GM23248 (cell line): Measurements from ENCODE around the gene DHRS7B. TPM values are rescaled to one million over a fixed set of nuclear protein-coding genes. Genes with fewer than 3 reads are reported as not detected.
"Not testable (repeated sequence)": the region's sequence is repeated elsewhere in the genome, so short reads cannot be mapped to it uniquely, and the experiment has no call there.

Experiments used
- DNase-seq: peaks from one replicate; pipeline ENCODE4 v3.0.0-alpha.2; 2015
- H2AFZ ChIP-seq: fragments of 200-600 bp; sonication (generic); 2 replicates; pipeline ENCODE4 v1.6.1; 2016; ENCODE audit warnings: antibody characterized with exemption
- H3F3A ChIP-seq: fragments of 200-600 bp; sonication (generic); 2 replicates; pipeline ENCODE4 v1.6.1; 2016; ENCODE audit warnings: mild to moderate bottlenecking, antibody characterized with exemption, mixed run types; ENCODE audit not compliant: insufficient read depth
- H3K27ac ChIP-seq: fragments of 200-600 bp; sonication (generic); 2 replicates; pipeline ENCODE4 v1.5.1; 2016; ENCODE audit warnings: mild to moderate bottlenecking
- H3K27me3 ChIP-seq: fragments of 200-600 bp; sonication (generic); replicated peaks from 2 replicates; pipeline ENCODE4 v1.6.1; 2016; ENCODE audit warnings: mild to moderate bottlenecking; ENCODE audit not compliant: insufficient read depth
- H3K36me3 ChIP-seq: fragments of 200-600 bp; sonication (generic); 2 replicates; pipeline ENCODE4 v1.6.1; 2016; ENCODE audit warnings: low read depth, mild to moderate bottlenecking
- H3K4me1 ChIP-seq: fragments of 200-600 bp; sonication (generic); 2 replicates; pipeline ENCODE4 v1.6.1; 2016; ENCODE audit warnings: mild to moderate bottlenecking; ENCODE audit not compliant: insufficient read depth
- H3K4me2 ChIP-seq: fragments of 200-600 bp; sonication (generic); one replicate; pipeline ENCODE4 v1.6.1; 2016; ENCODE audit warnings: mild to moderate bottlenecking; ENCODE audit not compliant: unreplicated experiment
- H3K4me3 ChIP-seq: fragments of 200-600 bp; sonication (generic); 2 replicates; pipeline ENCODE4 v1.5.1; 2016; ENCODE audit warnings: mild to moderate bottlenecking
- H3K79me2 ChIP-seq: fragments of 200-600 bp; sonication (generic); 2 replicates; pipeline ENCODE4 v1.6.1; 2016; ENCODE audit warnings: mild to moderate bottlenecking; ENCODE audit not compliant: insufficient read depth
- H3K9ac ChIP-seq: fragments of 200-600 bp; sonication (generic); 2 replicates; pipeline ENCODE4 v1.6.1; 2016; ENCODE audit warnings: mild to moderate bottlenecking
- H3K9me2 ChIP-seq: fragments of 200-600 bp; sonication (generic); 2 replicates; pipeline ENCODE4 v1.6.1; 2016; ENCODE audit warnings: mixed run types, mild to moderate bottlenecking, moderate library complexity; ENCODE audit not compliant: insufficient read depth
- H3K9me3 ChIP-seq: fragments of 200-600 bp; sonication (generic); one replicate; pipeline ENCODE4 v1.6.1; 2017; ENCODE audit warnings: low read depth
- H4K20me1 ChIP-seq: fragments of 200-600 bp; sonication (generic); 2 replicates; pipeline ENCODE4 v1.6.0; 2016; ENCODE audit not compliant: insufficient read depth
- EZH2 ChIP-seq: fragments of 200-600 bp; sonication (generic); IDR thresholded peaks from 2 replicates; pipeline ENCODE4 v1.6.1; 2018; ENCODE audit warnings: antibody characterized with exemption, mild to moderate bottlenecking; ENCODE audit not compliant: insufficient read depth, poor library complexity, severe bottlenecking
- EZH2phosphoT487 ChIP-seq: fragments of 200-600 bp; sonication (generic); IDR thresholded peaks from 2 replicates; pipeline ENCODE4 v1.6.1; 2018; ENCODE audit warnings: antibody characterized with exemption, moderate library complexity, mild to moderate bottlenecking, low read depth; ENCODE audit not compliant: insufficient read depth
- whole genome bisulfite sequencing, 2 experiments: methylation state at CpG; one replicate each; pipeline ENCODE4 v1.1.6; 2015 to 2017; ENCODE audit warnings: low lambda C conversion rate in 2 of 2, low coverage in 1 of 2; ENCODE audit errors: missing lambda C conversion rate in 2 of 2; 5-methylcytosine and 5-hydroxymethylcytosine counted together
- in situ Hi-C: fragments of 300-500 bp; cut with MboI; formaldehyde crosslinking; loops from 2 replicates; pipeline ENCODE4 v1.15.0; 2020
- polyA plus RNA-seq: library from polyadenylated mRNA; unstranded; fragments of >200 nt; fragmentation: Nextera tagmentation; extraction: Ambion mirVana; gene quantifications from 2 replicates; pipeline ENCODE4 v1.2.1, GENCODE V29; 2016
- total RNA-seq: library from RNA; depleted of rRNA; stranded (reverse); fragments of >200 nt; shearing (Covaris generic); gene quantifications from 2 replicates; pipeline ENCODE4 v1.2.3, GENCODE V29; 2014

Gene DHRS7B
- total and polyA plus RNA-seq, 2 experiments from 2014 or later = 34.7 to 36.9 TPM

DNA sequence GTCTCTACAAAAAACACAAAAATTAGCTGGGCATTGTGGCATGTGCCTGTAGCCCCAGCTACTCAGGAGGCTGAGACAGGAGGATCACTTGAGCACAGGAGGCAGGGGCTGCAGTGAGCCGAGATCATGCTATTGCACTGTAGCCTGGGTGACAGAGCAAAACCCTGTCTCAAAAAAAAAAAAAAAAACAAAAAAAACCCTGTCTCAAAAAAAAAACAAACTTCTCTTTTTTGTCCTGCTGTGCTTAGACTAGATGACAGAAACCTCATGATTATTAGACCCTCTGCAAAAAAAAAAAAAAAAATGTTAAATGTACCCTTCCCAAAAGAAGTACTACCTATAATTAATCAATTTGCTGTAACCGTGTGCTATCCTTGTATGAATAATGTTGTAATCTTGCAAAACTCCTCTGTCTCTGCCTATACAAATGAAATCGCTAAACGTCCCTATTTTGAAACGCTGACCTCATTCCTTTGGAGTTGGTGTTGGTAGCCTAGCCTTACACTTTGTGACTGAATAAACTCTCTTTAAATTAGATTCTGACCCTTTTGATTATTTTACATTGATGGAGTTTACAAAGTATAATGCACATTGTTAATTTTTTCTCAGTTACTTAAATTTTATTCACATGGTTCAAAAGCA lies 13.6 kb upstream of the DHRS7B start:
- no peak overlapping the region for H3K27ac ChIP-seq
- no peaks in the 10 kb centered on the region for H4K20me1 ChIP-seq
- H3K27me3 ChIP-seq = no peaks in the 10 kb centered on the region
- H3K36me3 ChIP-seq = no peaks in the 10 kb centered on the region
- H3K79me2 ChIP-seq = no peaks in the 10 kb centered on the region
- no peaks in the 10 kb centered on the region for H3K9me2 ChIP-seq
- no peaks in the 10 kb centered on the region for H3K9me3 ChIP-seq
- no peak overlapping the region for H2AFZ ChIP-seq
- 77 to 78% methylated on average over 5 of the region's 5 CpGs for WGBS, 2 experiments
- H3K4me2 ChIP-seq = no peak overlapping the region
- TF ChIP-seq EZH2phosphoT487 (no peak), EZH2 (no peak)
- no peak overlapping the region for H3K4me3 ChIP-seq
- no peak overlapping the region for H3K9ac ChIP-seq
- H3K4me1 ChIP-seq = no peaks in the 10 kb centered on the region
- in situ Hi-C loops = no loop called here
- DNase-seq = no peak
- H3F3A ChIP-seq = no peaks in the 10 kb centered on the region

- Histone ChIP-seq H3K27ac (no peak overlapping the region), H3K79me2 (no peaks in the 10 kb centered on the region), H3K9ac (no peak overlapping the region), H4K20me1 (no peaks in the 10 kb centered on the region), H3K4me2 (no peak overlapping the region), H2AFZ (no peak overlapping the region), H3K9me3 (no peaks in the 10 kb centered on the region), H3K4me1 (no peaks in the 10 kb centered on the region), H3K4me3 (no peak overlapping the region), H3K9me2 (no peaks in the 10 kb centered on the region), H3K27me3 (no peaks in the 10 kb centered on the region), H3F3A (no peaks in the 10 kb centered on the region), H3K36me3 (no peaks in the 10 kb centered on the region)
- in situ Hi-C loops = no loop called here
- WGBS, 2 experiments = 0 to 5% methylated on average over 1 of the region's 1 CpG
- TF ChIP-seq EZH2 (no peak), EZH2phosphoT487 (no peak)
- no peak for DNase-seq
Measured at GRCh38 chr17:21113716-21114115, 13.0 kb upstream of the DHRS7B start.

DNA sequence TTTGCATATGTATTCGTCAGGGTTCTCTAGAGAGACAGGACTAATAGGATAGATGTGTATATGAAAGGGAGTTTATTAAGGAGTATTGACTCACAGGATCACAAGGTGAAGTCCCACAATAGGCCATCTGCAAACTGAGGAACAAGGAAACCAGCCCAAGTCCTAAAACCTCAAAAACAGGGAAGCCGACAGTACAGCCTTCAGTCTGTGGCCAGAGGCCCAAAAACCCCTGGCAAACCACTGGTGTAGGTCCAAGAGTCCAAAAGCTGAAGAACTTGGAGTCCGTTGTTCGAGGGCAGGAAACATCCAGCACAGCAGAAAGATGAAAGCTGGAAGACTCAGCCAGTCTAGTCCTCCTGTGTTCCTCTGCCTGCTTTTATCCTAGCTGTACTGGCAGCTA lies 12.0 kb upstream of the DHRS7B start:
- in situ Hi-C loops = not testable (repeated sequence)
- WGBS, 2 experiments = 57 to 58% methylated on average over 4 of the region's 4 CpGs

DNA sequence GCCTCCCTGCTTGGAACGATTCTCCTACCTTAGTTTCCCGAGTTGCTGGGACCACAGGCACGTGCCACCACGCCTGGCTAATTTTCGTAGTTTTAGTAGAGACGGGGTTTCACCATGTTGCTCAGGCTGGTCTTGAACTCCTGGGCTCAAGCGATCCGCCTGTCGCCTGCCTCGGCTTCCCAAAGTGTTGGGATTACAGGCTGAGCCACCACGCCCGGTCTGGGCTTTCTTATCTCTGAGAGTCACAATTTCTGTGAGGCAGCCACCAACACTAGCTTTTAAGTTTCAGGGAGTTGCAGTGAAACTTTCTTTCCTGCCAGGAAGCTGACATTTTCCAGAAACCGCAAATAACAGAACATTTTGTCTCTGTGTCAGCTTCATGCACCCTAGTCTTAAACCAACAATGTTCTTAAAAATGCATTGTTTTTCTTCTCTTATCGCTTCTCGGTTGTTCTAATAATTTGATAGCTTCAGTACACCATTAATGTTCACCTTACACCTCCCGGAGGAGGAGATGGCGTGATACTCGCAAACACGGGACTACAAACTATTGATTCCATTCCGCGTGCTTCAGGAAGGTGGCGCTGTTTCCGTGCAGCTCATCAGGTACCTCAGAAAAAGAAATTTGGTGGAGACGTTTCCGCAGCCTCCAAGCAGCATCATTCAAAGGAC lies 7.4 kb upstream of the DHRS7B start:
- Histone ChIP-seq H3K9me3 (no peaks in the 10 kb centered on the region), H4K20me1 (no peaks in the 10 kb centered on the region), H3K27ac (no peak overlapping the region), H3K79me2 (no peaks in the 10 kb centered on the region), H3K36me3 (no peaks in the 10 kb centered on the region), H3K4me1 (no peaks in the 10 kb centered on the region), H3K9ac (peak overlapping the region; percentile 10; the same call in 1 of the 2 replicates), H3K9me2 (no peaks in the 10 kb centered on the region), H3K4me2 (peak overlapping the region; percentile 84), H2AFZ (peak overlapping the region; percentile 88), H3K4me3 (peak overlapping the region; percentile 62), H3F3A (peaks cover 5% of the 10 kb centered on the region; the same call in 1 of the 2 replicates), H3K27me3 (no peaks in the 10 kb centered on the region)
- TF ChIP-seq EZH2 = no peak
- no peak for TF ChIP-seq EZH2phosphoT487
- peak; percentile 77 for DNase-seq
- in situ Hi-C loops = no loop called here
- 20 to 23% methylated on average over 25 of the region's 25 CpGs for WGBS, 2 experiments

More for the DNA sequence above, 12.0 kb upstream of the DHRS7B start:
- not testable (repeated sequence) for H3F3A ChIP-seq, H3K9me3 ChIP-seq, H3K4me1 ChIP-seq, H3K27ac ChIP-seq, H3K36me3 ChIP-seq, H3K27me3 ChIP-seq, DNase-seq, H4K20me1 ChIP-seq, H3K4me2 ChIP-seq, H3K9me2 ChIP-seq, H3K4me3 ChIP-seq, H3K9ac ChIP-seq, H3K79me2 ChIP-seq, H2AFZ ChIP-seq
